Measurements from ENCODE around the gene MPC1.
"Not testable (repeated sequence)": the region's sequence is repeated elsewhere in the genome, so short reads cannot be mapped to it uniquely, and the experiment has no call there.

DNA sequence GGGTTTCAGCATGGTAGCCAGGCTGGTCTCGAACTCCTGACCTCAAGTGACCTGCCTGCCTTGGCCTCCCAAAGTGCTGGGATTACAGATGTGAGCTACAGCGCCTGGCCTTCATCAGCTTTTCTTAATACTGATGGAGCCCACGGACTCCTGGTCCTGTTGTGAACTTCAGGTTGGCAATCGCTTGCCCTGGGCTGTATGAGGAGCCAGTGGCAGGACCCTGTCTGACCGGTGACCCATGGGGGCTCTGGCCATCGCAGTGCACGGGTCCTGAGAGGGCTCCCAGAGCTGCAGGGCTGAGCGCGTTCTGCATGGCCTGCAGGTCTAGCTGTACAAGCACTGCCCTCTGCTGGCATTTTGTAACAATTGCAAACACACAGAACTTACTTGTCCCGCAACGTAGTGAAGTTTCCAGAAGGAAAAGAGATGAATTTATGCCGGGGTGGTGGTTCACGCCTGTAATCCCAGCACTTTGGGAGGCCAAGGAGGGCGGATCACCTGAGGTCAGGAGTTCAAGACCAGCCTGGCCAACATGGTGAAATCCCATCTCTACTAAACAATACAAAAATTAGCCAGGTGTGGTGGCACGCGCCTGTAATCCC lies 18.0 kb upstream of the MPC1 start:
- TF ChIP-seq, protein P1, sequence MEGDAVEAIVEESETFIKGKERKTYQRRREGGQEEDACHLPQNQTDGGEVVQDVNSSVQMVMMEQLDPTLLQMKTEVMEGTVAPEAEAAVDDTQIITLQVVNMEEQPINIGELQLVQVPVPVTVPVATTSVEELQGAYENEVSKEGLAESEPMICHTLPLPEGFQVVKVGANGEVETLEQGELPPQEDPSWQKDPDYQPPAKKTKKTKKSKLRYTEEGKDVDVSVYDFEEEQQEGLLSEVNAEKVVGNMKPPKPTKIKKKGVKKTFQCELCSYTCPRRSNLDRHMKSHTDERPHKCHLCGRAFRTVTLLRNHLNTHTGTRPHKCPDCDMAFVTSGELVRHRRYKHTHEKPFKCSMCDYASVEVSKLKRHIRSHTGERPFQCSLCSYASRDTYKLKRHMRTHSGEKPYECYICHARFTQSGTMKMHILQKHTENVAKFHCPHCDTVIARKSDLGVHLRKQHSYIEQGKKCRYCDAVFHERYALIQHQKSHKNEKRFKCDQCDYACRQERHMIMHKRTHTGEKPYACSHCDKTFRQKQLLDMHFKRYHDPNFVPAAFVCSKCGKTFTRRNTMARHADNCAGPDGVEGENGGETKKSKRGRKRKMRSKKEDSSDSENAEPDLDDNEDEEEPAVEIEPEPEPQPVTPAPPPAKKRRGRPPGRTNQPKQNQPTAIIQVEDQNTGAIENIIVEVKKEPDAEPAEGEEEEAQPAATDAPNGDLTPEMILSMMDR (IDR thresholded peaks at IDR 0.05): peak; percentile 69 to 83 (median 82)
- TF ChIP-seq POLR2A (IDR thresholded peaks at IDR 0.05): not testable (repeated sequence)

Measured in right lobe of liver (tissue), 4 donors.